ENCODE measurements around the gene TBC1D22A.

DNA sequence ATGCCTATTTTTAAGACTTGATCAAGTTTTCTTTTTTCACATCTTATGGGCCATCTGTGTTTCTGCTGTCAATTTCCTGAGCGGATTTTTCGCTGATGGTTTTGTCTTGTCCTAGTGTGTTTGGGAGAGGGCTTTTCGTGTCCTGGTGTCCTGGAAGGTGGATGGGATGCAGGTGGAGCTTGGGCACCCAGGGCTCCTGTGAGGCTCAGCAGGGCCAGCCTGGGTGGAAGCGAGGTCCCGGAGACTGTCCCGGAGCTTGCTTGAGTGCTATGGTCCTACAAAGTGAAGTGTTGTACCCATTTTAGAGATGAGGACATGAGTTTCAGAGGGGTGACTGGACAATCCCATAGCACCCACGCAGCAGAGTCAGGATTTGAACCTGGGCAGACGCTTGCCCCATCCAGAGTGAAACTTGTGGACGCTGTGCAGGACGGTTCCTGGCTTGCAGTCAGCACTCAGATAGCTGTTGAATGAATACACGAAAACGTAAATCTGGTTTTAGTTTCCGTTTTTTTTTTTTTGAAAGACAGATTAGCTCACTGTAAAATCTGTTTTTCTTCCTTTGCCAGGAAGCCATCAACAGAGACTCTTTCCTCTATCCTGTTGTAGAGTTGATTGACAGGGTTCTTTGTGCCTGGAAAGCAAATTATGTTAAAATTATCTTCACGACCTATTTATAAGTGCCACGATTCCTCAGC is 64.1 kb downstream of the TBC1D22A start:
- TF ChIP-seq, protein P1, sequence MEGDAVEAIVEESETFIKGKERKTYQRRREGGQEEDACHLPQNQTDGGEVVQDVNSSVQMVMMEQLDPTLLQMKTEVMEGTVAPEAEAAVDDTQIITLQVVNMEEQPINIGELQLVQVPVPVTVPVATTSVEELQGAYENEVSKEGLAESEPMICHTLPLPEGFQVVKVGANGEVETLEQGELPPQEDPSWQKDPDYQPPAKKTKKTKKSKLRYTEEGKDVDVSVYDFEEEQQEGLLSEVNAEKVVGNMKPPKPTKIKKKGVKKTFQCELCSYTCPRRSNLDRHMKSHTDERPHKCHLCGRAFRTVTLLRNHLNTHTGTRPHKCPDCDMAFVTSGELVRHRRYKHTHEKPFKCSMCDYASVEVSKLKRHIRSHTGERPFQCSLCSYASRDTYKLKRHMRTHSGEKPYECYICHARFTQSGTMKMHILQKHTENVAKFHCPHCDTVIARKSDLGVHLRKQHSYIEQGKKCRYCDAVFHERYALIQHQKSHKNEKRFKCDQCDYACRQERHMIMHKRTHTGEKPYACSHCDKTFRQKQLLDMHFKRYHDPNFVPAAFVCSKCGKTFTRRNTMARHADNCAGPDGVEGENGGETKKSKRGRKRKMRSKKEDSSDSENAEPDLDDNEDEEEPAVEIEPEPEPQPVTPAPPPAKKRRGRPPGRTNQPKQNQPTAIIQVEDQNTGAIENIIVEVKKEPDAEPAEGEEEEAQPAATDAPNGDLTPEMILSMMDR (IDR thresholded peaks at IDR 0.05; ENCODE audit: low read length): no peak
- TF ChIP-seq EZH2 (IDR thresholded peaks at IDR 0.05; ENCODE audit: borderline replicate concordance, low read length): no peak
